GM23338 (cell line): ENCODE results near the gene TYK2. TPM values are rescaled to one million over a fixed set of nuclear protein-coding genes. Genes with fewer than 3 reads are reported as not detected.

Experiments
- ATAC-seq: fragments of 200-7000 bp; cut with Tn5 transposase; 3 replicates; pipeline ENCODE4 v1.9.1; 2020
- DNase-seq: peaks from one replicate; pipeline ENCODE4 v3.0.0-alpha.2; 2015; ENCODE audit warnings: low spot score
- H2AFZ ChIP-seq: fragments of 200-600 bp; sonication (generic); 2 replicates; pipeline ENCODE4 v1.8.0; 2016; ENCODE audit warnings: antibody characterized with exemption, mild to moderate bottlenecking, moderate library complexity
- H3F3A ChIP-seq: fragments of 200-600 bp; sonication (generic); replicated peaks from 2 replicates; pipeline ENCODE4 v1.8.0; 2017; ENCODE audit warnings: antibody characterized with exemption, mixed run types, low read depth
- H3K27ac ChIP-seq: fragments of 200-600 bp; sonication (generic); 2 replicates; pipeline ENCODE4 v1.6.1; 2016; ENCODE audit warnings: low read depth
- H3K27me3 ChIP-seq: fragments of 200-600 bp; sonication (generic); 2 replicates; pipeline ENCODE4 v1.8.0; 2016; ENCODE audit warnings: mild to moderate bottlenecking, mixed run types, moderate library complexity; ENCODE audit not compliant: insufficient read depth
- H3K36me3 ChIP-seq: fragments of 200-600 bp; sonication (generic); 2 replicates; pipeline ENCODE4 v1.8.0; 2016; ENCODE audit warnings: mild to moderate bottlenecking; ENCODE audit not compliant: insufficient read depth
- H3K4me1 ChIP-seq: fragments of 200-600 bp; sonication (generic); 2 replicates; pipeline ENCODE4 v1.8.0; 2016; ENCODE audit warnings: mild to moderate bottlenecking, moderate library complexity; ENCODE audit not compliant: insufficient read depth
- H3K4me2 ChIP-seq: fragments of 200-600 bp; sonication (generic); 2 replicates; pipeline ENCODE4 v1.7.1; 2017; ENCODE audit warnings: mixed run types
- H3K4me3 ChIP-seq: fragments of 200-600 bp; sonication (generic); 2 replicates; pipeline ENCODE4 v1.6.1; 2016; ENCODE audit warnings: mixed run types
- H3K79me2 ChIP-seq: fragments of 200-600 bp; sonication (generic); replicated peaks from 2 replicates; pipeline ENCODE4 v1.8.0; 2017; ENCODE audit warnings: mild to moderate bottlenecking; ENCODE audit not compliant: insufficient read depth
- H3K9me2 ChIP-seq: fragments of 200-600 bp; sonication (generic); 2 replicates; pipeline ENCODE4 v1.8.0; 2017; ENCODE audit not compliant: insufficient read depth
- H4K20me1 ChIP-seq: fragments of 200-600 bp; sonication (generic); replicated peaks from 2 replicates; pipeline ENCODE4 v1.8.0; 2017; ENCODE audit warnings: mild to moderate bottlenecking; ENCODE audit not compliant: insufficient read depth
- H3K27ac Mint-ChIP-seq: 2 replicates; pipeline ENCODE4 v1.8.0; 2020; ENCODE audit warnings: inconsistent platforms, mild to moderate bottlenecking, moderate library complexity, mixed read lengths
- H3K27me3 Mint-ChIP-seq: 3 replicates; pipeline ENCODE4 v1.8.0; 2022; ENCODE audit warnings: low read depth, mild to moderate bottlenecking, moderate library complexity, mixed read lengths, inconsistent platforms; ENCODE audit not compliant: insufficient read depth, poor library complexity
- H3K36me3 Mint-ChIP-seq: 3 replicates; pipeline ENCODE4 v1.8.0; 2021; ENCODE audit warnings: low read depth, mild to moderate bottlenecking, inconsistent platforms, moderate library complexity, mixed read lengths
- H3K4me1 Mint-ChIP-seq: 3 replicates; pipeline ENCODE4 v1.8.0; 2020; ENCODE audit warnings: mild to moderate bottlenecking, inconsistent platforms, mixed read lengths
- H3K4me3 Mint-ChIP-seq: 3 replicates; pipeline ENCODE4 v1.8.0; 2021; ENCODE audit warnings: moderate library complexity, mild to moderate bottlenecking, inconsistent platforms, mixed read lengths
- H3K9me3 Mint-ChIP-seq: 3 replicates; pipeline ENCODE4 v1.8.0; 2020; ENCODE audit warnings: moderate library complexity, mild to moderate bottlenecking, inconsistent platforms, mixed read lengths
- CREB1 ChIP-seq: fragments of 250-450 bp; sonication (Bioruptor Pico); IDR thresholded peaks from 2 replicates; pipeline ENCODE4 v1.5.0; 2020; ENCODE audit warnings: low read depth, mild to moderate bottlenecking, moderate library complexity
- EZH2 ChIP-seq: fragments of 200-600 bp; sonication (generic); IDR thresholded peaks from one replicate; pipeline ENCODE4 v1.8.0; 2017; ENCODE audit warnings: antibody characterized with exemption, mild to moderate bottlenecking, low read depth; ENCODE audit not compliant: unreplicated experiment
- NANOG ChIP-seq: IDR thresholded peaks from 2 replicates; pipeline ENCODE4 v1.6.1; 2016; ENCODE audit warnings: antibody characterized with exemption, borderline replicate concordance
- POLR2AphosphoS5 ChIP-seq: IDR thresholded peaks from 2 replicates; pipeline ENCODE4 v1.6.1; 2016; ENCODE audit warnings: antibody characterized with exemption, low read depth
- polyA plus RNA-seq: library from polyadenylated mRNA; unstranded; fragments of >200 nt; fragmentation: Nextera tagmentation; extraction: Ambion mirVana; gene quantifications from 2 replicates; pipeline ENCODE4 v1.2.1, GENCODE V29; 2016
- total RNA-seq: library from RNA; depleted of rRNA; stranded (reverse); fragments of >200 nt; shearing (Covaris generic); gene quantifications from 2 replicates; pipeline ENCODE4 v1.2.3, GENCODE V29; 2014
- TF ChIP-seq, protein P1 (sequence below): fragments of 250-450 bp; sonication (Bioruptor Pico); IDR thresholded peaks from 2 replicates; pipeline ENCODE4 v1.5.0; 2020; ENCODE audit warnings: mild to moderate bottlenecking, moderate library complexity
- TF ChIP-seq, protein P2 (sequence below), 2 experiments: fragments of 200-600 bp in 1 of 2; sonication (generic) in 1 of 2; conservative IDR thresholded peaks; 2 replicates each; pipeline versions ENCODE4 v1.5.1 to v1.6.1; 2016 to 2017; ENCODE audit warnings: antibody characterized with exemption in 2 of 2, low read depth in 2 of 2, mild to moderate bottlenecking in 2 of 2, moderate library complexity in 1 of 2

TYK2 gene
- total and polyA plus RNA-seq, 2 experiments from 2014 or later = 29.1 to 30.7 TPM

DNA sequence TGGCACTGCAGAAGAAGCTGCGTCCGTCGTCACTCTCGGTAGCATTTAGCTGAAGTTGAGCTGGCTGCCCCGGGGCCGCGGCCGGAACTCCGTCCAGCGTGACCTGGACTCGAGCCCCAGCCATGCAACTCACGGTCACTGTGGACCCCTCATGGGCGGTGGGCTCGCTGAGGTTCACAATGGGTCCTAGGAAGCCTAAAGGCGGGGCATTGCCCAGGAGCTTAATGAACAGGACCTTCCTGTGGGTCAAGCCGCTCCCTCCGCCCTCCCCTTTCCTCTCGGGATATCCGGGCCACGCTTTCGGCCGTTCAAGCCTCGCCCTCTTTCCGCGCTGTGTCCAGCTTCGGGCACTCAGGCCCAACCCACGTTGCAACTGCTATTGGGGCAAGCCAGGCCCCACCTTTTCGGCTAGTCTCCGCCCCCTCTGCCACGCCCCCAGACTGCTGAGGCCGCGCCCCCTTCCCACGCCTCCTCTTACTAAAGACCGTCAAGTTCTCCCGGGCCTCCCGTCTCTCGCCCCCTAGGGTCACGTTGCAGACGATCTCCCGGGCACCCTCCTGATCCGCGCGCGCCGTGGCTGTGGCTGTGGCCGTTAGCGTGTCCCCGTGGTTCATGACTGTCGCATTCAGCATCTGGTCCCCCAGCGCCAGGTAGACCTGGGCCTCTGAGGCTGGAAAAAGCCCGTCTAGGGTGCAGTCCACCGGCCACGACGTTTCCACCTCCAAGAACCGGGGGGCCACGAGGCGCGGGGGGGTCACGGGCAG is 45.6 kb downstream of the TYK2 start (continued):
- TF ChIP-seq, protein P1, sequence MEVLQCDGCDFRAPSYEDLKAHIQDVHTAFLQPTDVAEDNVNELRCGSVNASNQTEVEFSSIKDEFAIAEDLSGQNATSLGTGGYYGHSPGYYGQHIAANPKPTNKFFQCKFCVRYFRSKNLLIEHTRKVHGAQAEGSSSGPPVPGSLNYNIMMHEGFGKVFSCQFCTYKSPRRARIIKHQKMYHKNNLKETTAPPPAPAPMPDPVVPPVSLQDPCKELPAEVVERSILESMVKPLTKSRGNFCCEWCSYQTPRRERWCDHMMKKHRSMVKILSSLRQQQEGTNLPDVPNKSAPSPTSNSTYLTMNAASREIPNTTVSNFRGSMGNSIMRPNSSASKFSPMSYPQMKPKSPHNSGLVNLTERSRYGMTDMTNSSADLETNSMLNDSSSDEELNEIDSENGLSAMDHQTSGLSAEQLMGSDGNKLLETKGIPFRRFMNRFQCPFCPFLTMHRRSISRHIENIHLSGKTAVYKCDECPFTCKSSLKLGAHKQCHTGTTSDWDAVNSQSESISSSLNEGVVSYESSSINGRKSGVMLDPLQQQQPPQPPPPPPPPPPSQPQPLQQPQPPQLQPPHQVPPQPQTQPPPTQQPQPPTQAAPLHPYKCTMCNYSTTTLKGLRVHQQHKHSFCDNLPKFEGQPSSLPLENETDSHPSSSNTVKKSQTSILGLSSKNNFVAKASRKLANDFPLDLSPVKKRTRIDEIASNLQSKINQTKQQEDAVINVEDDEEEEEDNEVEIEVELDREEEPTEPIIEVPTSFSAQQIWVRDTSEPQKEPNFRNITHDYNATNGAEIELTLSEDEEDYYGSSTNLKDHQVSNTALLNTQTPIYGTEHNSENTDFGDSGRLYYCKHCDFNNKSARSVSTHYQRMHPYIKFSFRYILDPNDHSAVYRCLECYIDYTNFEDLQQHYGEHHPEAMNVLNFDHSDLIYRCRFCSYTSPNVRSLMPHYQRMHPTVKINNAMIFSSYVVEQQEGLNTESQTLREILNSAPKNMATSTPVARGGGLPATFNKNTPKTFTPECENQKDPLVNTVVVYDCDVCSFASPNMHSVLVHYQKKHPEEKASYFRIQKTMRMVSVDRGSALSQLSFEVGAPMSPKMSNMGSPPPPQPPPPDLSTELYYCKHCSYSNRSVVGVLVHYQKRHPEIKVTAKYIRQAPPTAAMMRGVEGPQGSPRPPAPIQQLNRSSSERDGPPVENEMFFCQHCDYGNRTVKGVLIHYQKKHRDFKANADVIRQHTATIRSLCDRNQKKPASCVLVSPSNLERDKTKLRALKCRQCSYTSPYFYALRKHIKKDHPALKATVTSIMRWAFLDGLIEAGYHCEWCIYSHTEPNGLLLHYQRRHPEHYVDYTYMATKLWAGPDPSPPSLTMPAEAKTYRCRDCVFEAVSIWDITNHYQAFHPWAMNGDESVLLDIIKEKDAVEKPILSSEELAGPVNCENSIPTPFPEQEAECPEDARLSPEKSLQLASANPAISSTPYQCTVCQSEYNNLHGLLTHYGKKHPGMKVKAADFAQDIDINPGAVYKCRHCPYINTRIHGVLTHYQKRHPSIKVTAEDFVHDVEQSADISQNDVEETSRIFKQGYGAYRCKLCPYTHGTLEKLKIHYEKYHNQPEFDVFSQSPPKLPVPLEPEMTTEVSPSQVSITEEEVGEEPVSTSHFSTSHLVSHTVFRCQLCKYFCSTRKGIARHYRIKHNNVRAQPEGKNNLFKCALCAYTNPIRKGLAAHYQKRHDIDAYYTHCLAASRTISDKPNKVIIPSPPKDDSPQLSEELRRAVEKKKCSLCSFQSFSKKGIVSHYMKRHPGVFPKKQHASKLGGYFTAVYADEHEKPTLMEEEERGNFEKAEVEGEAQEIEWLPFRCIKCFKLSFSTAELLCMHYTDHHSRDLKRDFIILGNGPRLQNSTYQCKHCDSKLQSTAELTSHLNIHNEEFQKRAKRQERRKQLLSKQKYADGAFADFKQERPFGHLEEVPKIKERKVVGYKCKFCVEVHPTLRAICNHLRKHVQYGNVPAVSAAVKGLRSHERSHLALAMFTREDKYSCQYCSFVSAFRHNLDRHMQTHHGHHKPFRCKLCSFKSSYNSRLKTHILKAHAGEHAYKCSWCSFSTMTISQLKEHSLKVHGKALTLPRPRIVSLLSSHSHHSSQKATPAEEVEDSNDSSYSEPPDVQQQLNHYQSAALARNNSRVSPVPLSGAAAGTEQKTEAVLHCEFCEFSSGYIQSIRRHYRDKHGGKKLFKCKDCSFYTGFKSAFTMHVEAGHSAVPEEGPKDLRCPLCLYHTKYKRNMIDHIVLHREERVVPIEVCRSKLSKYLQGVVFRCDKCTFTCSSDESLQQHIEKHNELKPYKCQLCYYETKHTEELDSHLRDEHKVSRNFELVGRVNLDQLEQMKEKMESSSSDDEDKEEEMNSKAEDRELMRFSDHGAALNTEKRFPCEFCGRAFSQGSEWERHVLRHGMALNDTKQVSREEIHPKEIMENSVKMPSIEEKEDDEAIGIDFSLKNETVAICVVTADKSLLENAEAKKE (CRISPR knock-in tag) = no peak
- TF ChIP-seq NANOG (no peak), CREB1 (no peak)

DNA sequence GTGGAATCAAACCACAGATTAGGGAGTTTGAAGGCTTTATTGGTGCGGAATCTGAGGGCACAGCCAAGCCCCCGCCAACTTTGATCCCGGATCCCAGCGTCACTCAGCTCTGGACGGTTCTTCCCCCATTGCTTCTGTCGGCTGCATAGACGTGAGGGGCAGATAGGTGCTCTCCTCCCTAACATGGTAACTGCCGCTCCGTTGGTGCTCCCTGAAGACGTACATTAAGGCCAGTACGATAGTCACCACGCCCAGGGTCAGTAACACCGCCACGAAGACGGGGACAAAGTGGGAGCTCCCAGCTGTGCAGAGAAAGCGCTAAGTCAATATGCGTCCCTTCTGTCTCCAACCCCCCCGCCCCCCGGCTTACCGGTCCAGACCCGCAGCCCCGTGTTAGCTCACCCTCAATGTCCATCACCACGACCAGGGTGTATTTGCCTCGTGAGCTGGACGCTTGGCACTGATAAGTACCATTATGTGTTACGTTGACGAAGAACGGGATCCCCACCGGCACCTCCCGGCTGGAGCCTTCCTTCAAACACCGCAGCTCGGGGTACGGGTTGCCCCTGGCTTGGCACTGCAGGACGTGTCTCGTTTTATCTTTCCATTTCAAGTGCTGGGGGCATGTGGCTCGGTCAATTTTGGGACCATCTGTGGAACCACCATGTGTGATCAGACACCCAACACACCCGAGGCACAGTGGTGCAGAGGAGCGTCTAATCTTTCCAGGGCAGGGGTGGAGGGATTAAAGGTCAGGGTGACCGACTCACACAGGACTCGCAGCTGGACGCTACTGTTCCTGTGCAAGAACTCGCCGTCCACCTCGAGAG is 46.4 kb downstream of the TYK2 start:
- Histone ChIP-seq H3K9me2 (no peaks in the 10 kb centered on the region), H4K20me1 (peaks cover 10% of the 10 kb centered on the region), H3F3A (peaks cover 2% of the 10 kb centered on the region), H3K36me3 (0 out of 2 replicates have a peak, but pooled peaks cover 4% of the 10 kb centered on the region), H2AFZ (peak overlapping the region; percentile 83; the same call in 1 of the 2 replicates), H3K27ac (no peak overlapping the region), H3K79me2 (peaks cover 33% of the 10 kb centered on the region), H3K27me3 (no peaks in the 10 kb centered on the region), H3K4me2 (peak overlapping the region; percentile 93), H3K4me3 (peak overlapping the region; percentile 99), H3K4me1 (peaks cover 18% of the 10 kb centered on the region; the same call in 1 of the 2 replicates)
- Mint-ChIP-seq H3K4me3 (peak overlapping the region; percentile 98), H3K27me3 (peaks cover 17% of the 10 kb centered on the region), H3K4me1 (peaks cover 14% of the 10 kb centered on the region), H3K9me3 (no peaks in the 10 kb centered on the region), H3K27ac (peak overlapping the region; percentile 84), H3K36me3 (peaks cover 20% of the 10 kb centered on the region)
- ATAC-seq (peak; percentile 22), DNase-seq (no peak)
- TF ChIP-seq, protein P2, sequence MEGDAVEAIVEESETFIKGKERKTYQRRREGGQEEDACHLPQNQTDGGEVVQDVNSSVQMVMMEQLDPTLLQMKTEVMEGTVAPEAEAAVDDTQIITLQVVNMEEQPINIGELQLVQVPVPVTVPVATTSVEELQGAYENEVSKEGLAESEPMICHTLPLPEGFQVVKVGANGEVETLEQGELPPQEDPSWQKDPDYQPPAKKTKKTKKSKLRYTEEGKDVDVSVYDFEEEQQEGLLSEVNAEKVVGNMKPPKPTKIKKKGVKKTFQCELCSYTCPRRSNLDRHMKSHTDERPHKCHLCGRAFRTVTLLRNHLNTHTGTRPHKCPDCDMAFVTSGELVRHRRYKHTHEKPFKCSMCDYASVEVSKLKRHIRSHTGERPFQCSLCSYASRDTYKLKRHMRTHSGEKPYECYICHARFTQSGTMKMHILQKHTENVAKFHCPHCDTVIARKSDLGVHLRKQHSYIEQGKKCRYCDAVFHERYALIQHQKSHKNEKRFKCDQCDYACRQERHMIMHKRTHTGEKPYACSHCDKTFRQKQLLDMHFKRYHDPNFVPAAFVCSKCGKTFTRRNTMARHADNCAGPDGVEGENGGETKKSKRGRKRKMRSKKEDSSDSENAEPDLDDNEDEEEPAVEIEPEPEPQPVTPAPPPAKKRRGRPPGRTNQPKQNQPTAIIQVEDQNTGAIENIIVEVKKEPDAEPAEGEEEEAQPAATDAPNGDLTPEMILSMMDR (conservative IDR thresholded peaks at IDR 0.05; ENCODE audit: low read depth in 2 of 2) = no peak
- TF ChIP-seq EZH2 = no peak
- TF ChIP-seq POLR2AphosphoS5 = no peak
